Activated CD8-positive, alpha-beta memory T cell treated with anti-CD3 and anti-CD28 coated beads for 36 hours (primary cell): ENCODE measurements around the gene KRTAP5-11. TPM values are rescaled to one million over a fixed set of nuclear protein-coding genes. Genes with fewer than 3 reads are reported as not detected.
"Not testable (repeated sequence)": the region's sequence is repeated elsewhere in the genome, so short reads cannot be mapped to it uniquely, and the experiment has no call there.

Experiments used
- CTCF ChIA-PET: fragments of 350-600 bp; sonication (Branson Sonifier 250); formaldehyde crosslinking; loops from one replicate; lab custom pipeline; 2021; ENCODE audit warnings: antibody characterized with exemption; lab: Charles Lee
- POLR2A ChIA-PET: fragments of 350-600 bp; sonication (Branson Sonifier 250); formaldehyde crosslinking; loops from one replicate; lab custom pipeline; 2021; ENCODE audit warnings: antibody characterized with exemption; lab: Charles Lee
- total RNA-seq, 2 experiments: library from RNA; stranded (reverse); gene quantifications; one replicate each; pipeline ENCODE4 v1.2.3, GENCODE V29; 2021

Gene KRTAP5-11
- total RNA-seq, 2 experiments from 2014 or later: not detected

- POLR2A ChIA-PET: no interaction called here
- CTCF ChIA-PET: interaction anchor here (1.1 kb wide), 1 partner anchor 14 kb away, joined by 4 read pairs; the partner anchor contains the start of gene KRTAP5-9
Measured at GRCh38 chr11:71563406-71563805, 19.3 kb downstream of the KRTAP5-11 start.

- CTCF ChIA-PET: no interaction called here
- POLR2A ChIA-PET: no interaction called here
Measured at GRCh38 chr11:71562120-71562519, 20.6 kb downstream of the KRTAP5-11 start.

GRCh38 chr11:71558996-71559395 lies 23.7 kb downstream of the KRTAP5-11 start:
- CTCF ChIA-PET: no interaction called here
- POLR2A ChIA-PET: no interaction called here

- CTCF ChIA-PET: no interaction called here
- POLR2A ChIA-PET: no interaction called here
Measured at GRCh38 chr11:71557257-71557656, 25.4 kb downstream of the KRTAP5-11 start.

- ChIA-PET CTCF (no interaction called here), POLR2A (no interaction called here)
Measured at GRCh38 chr11:71556018-71556417, 26.7 kb downstream of the KRTAP5-11 start.

- CTCF ChIA-PET: no interaction called here
- POLR2A ChIA-PET: no interaction called here
Measured at GRCh38 chr11:71555508-71555907, 27.2 kb downstream of the KRTAP5-11 start.

GRCh38 chr11:71554996-71555395 lies 27.7 kb downstream of the KRTAP5-11 start:
- CTCF ChIA-PET: no interaction called here
- POLR2A ChIA-PET: no interaction called here

GRCh38 chr11:71551711-71552110 lies 31.0 kb downstream of the KRTAP5-11 start:
- POLR2A ChIA-PET: no interaction called here
- CTCF ChIA-PET: no interaction called here

- POLR2A ChIA-PET: no interaction called here
Measured at GRCh38 chr11:71548716-71549151, 33.9 kb downstream of the KRTAP5-11 start.

GRCh38 chr11:71548120-71548519 lies 34.6 kb downstream of the KRTAP5-11 start, which contains the start of gene KRTAP5-9:
Gene KRTAP5-9 (plus strand): TSS chr11:71548420. CDS start chr11:71548658, 238 bp downstream.
- ChIA-PET CTCF (interaction anchor here (2.0 kb wide), 1 partner anchor 15 kb away, joined by 4 read pairs; no protein-coding TSS in a partner anchor), POLR2A (no interaction called here)

More at GRCh38 chr11:71548716-71549151, 33.9 kb downstream of the KRTAP5-11 start:
- CTCF ChIA-PET: interaction anchor here (2.0 kb wide), 1 partner anchor 14 kb away, joined by 4 read pairs; no protein-coding TSS in a partner anchor

GRCh38 chr11:71545405-71545966 lies 37.2 kb downstream of the KRTAP5-11 start:
- CTCF ChIA-PET: no interaction called here
- POLR2A ChIA-PET: no interaction called here

GRCh38 chr11:71544525-71545214 lies 38.0 kb downstream of the KRTAP5-11 start:
- ChIA-PET POLR2A (no interaction called here), CTCF (no interaction called here)

- ChIA-PET POLR2A (no interaction called here), CTCF (no interaction called here)
Measured at GRCh38 chr11:71543866-71544265, 38.8 kb downstream of the KRTAP5-11 start.

- CTCF ChIA-PET: interaction anchor here (0.8 kb wide), 1 partner anchor 11 kb away, joined by 3 read pairs; no protein-coding TSS in a partner anchor
Measured at GRCh38 chr11:71542879-71543777, 39.5 kb downstream of the KRTAP5-11 start.

GRCh38 chr11:71542382-71542781 lies 40.3 kb downstream of the KRTAP5-11 start:
- CTCF ChIA-PET: interaction anchor here (0.8 kb wide), 1 partner anchor 10 kb away, joined by 3 read pairs; no protein-coding TSS in a partner anchor
- POLR2A ChIA-PET: interaction anchor here (0.6 kb wide), 1 partner anchor 1494 kb away, joined by 3 read pairs; no protein-coding TSS in a partner anchor

More at GRCh38 chr11:71542879-71543777, 39.5 kb downstream of the KRTAP5-11 start:
- POLR2A ChIA-PET: no interaction called here

GRCh38 chr11:71540521-71541304 lies 42.0 kb downstream of the KRTAP5-11 start:
- CTCF ChIA-PET, POLR2A ChIA-PET: not testable (repeated sequence)

GRCh38 chr11:71539971-71540370 lies 42.7 kb downstream of the KRTAP5-11 start:
- POLR2A ChIA-PET, CTCF ChIA-PET: not testable (repeated sequence)

GRCh38 chr11:71539017-71539416 lies 43.7 kb downstream of the KRTAP5-11 start:
- ChIA-PET POLR2A (no interaction called here), CTCF (no interaction called here)

GRCh38 chr11:71538666-71538990 lies 44.0 kb downstream of the KRTAP5-11 start:
- CTCF ChIA-PET: no interaction called here
- POLR2A ChIA-PET: no interaction called here
